Stimulated activated CD4-positive, alpha-beta T cell treated with anti-CD3 and anti-CD28 coated beads, TNF-alpha, amount 100 ng/mL, for 4 hours (primary cell): ENCODE data around the gene HNRNPC.

Experiments used
- DNase-seq, 3 experiments: peaks; one replicate each; pipeline ENCODE4 v3.0.0-alpha.2; 2020; ENCODE audit warnings: low read depth in 3 of 3

Gene HNRNPC

GRCh38 chr14:21211509-21211908 lies 57.7 kb downstream of the HNRNPC start:
- DNase-seq = no peak

GRCh38 chr14:21210023-21210422 lies 59.2 kb downstream of the HNRNPC start:
- no peak for DNase-seq

- DNase-seq = no peak
Observed at GRCh38 chr14:21209185-21209584, 60.1 kb downstream of the HNRNPC start.

GRCh38 chr14:21208554-21208953 lies 60.7 kb downstream of the HNRNPC start:
- no peak for DNase-seq

- DNase-seq = no peak
Observed at GRCh38 chr14:21206753-21207684, 62.2 kb downstream of the HNRNPC start.

GRCh38 chr14:21205678-21206581 lies 63.3 kb downstream of the HNRNPC start:
- DNase-seq = no peak

GRCh38 chr14:21205026-21205677 lies 64.1 kb downstream of the HNRNPC start:
- no peak for DNase-seq

- DNase-seq = no peak
Observed at GRCh38 chr14:21204167-21205025, 64.8 kb downstream of the HNRNPC start.

GRCh38 chr14:21203470-21204166 lies 65.6 kb downstream of the HNRNPC start:
- no peak for DNase-seq

- no peak for DNase-seq
Observed at GRCh38 chr14:21202463-21203358, 66.5 kb downstream of the HNRNPC start.

GRCh38 chr14:21201732-21202462 lies 67.3 kb downstream of the HNRNPC start:
- DNase-seq = no peak

GRCh38 chr14:21200752-21201461 lies 68.3 kb downstream of the HNRNPC start:
- no peak for DNase-seq

- DNase-seq = no peak
Observed at GRCh38 chr14:21199611-21200560, 69.4 kb downstream of the HNRNPC start.

GRCh38 chr14:21197418-21198205 lies 71.6 kb downstream of the HNRNPC start:
- DNase-seq = no peak

GRCh38 chr14:21194597-21194996 lies 74.6 kb downstream of the HNRNPC start:
- no peak for DNase-seq
